Thyroid gland (tissue), 4 donors: Measurements from ENCODE around the gene MAPK8. TPM values are rescaled to one million over a fixed set of nuclear protein-coding genes. Genes with fewer than 3 reads are reported as not detected.
A peak's percentile ranks its signal among the peaks of the same experiment; 100 is the strongest.

Experiments
- DNase-seq, 2 donors: peaks; one replicate each; pipeline ENCODE4 v3.0.0-alpha.2; 2019
- H3K27ac ChIP-seq, 3 donors: fragments of 200-600 bp; sonication (generic); 1 replicate in 2 of 3; 2 replicates in 1 of 3; pipeline ENCODE4 v1.5.1; 2016 to 2019; ENCODE audit warnings: mild to moderate bottlenecking in 1 of 3, moderate library complexity in 1 of 3
- H3K27me3 ChIP-seq: fragments of 200-600 bp; sonication (generic); one replicate; pipeline ENCODE4 v1.5.1; 2019
- H3K36me3 ChIP-seq, 2 donors: fragments of 200-600 bp; sonication (generic); one replicate each; pipeline ENCODE4 v1.5.1; 2016 to 2019
- H3K4me1 ChIP-seq, 2 donors: fragments of 200-600 bp; sonication (generic); one replicate each; pipeline ENCODE4 v1.5.1; 2017 to 2019
- H3K4me3 ChIP-seq, 3 donors: fragments of 200-600 bp; sonication (generic); replicated peaks in 1 of 3; 1 replicate in 2 of 3; 2 replicates in 1 of 3; pipeline ENCODE4 v1.5.1; 2016; ENCODE audit warnings: mild to moderate bottlenecking in 1 of 3
- H3K9me3 ChIP-seq: fragments of 200-600 bp; sonication (generic); one replicate; pipeline ENCODE4 v1.5.1; 2017
- POLR2A ChIP-seq, 2 donors: fragments of 450-650 bp; IDR thresholded peaks; one replicate each; pipeline ENCODE4 v1.6.1; 2017; ENCODE audit warnings: antibody characterized with exemption in 2 of 2, mild to moderate bottlenecking in 2 of 2, moderate library complexity in 1 of 2
- WGBS, 2 donors: methylation state at CpG; one replicate each; pipeline ENCODE4 v1.1.5; 2017; 5-methylcytosine and 5-hydroxymethylcytosine counted together
- intact Hi-C: fragments of 100-400 bp; cut with DNase I; formaldehyde crosslinking; loops from one replicate; pipeline ENCODE4 v1.15.1; 2023
- total RNA-seq, 4 donors: library from RNA; depleted of rRNA; stranded (reverse); fragments of >200 nt; gene quantifications; one replicate each; pipeline ENCODE4 v1.2.3, GENCODE V29; 2016
- TF ChIP-seq, protein P1 (sequence below), 6 experiments: fragments of 200-600 bp in 3 of 6; fragments of 450-650 bp in 3 of 6; sonication (generic) in 3 of 6; IDR thresholded peaks; one replicate each; pipeline ENCODE4 v1.5.1; 2016 to 2019; ENCODE audit warnings: antibody characterized with exemption in 6 of 6, mild to moderate bottlenecking in 2 of 6, inconsistent platforms in 1 of 6, moderate library complexity in 1 of 6

The MAPK8 gene
- total RNA-seq, 4 donors from 2014 or later, result 76.2 to 165 (median 99.0) TPM

DNA sequence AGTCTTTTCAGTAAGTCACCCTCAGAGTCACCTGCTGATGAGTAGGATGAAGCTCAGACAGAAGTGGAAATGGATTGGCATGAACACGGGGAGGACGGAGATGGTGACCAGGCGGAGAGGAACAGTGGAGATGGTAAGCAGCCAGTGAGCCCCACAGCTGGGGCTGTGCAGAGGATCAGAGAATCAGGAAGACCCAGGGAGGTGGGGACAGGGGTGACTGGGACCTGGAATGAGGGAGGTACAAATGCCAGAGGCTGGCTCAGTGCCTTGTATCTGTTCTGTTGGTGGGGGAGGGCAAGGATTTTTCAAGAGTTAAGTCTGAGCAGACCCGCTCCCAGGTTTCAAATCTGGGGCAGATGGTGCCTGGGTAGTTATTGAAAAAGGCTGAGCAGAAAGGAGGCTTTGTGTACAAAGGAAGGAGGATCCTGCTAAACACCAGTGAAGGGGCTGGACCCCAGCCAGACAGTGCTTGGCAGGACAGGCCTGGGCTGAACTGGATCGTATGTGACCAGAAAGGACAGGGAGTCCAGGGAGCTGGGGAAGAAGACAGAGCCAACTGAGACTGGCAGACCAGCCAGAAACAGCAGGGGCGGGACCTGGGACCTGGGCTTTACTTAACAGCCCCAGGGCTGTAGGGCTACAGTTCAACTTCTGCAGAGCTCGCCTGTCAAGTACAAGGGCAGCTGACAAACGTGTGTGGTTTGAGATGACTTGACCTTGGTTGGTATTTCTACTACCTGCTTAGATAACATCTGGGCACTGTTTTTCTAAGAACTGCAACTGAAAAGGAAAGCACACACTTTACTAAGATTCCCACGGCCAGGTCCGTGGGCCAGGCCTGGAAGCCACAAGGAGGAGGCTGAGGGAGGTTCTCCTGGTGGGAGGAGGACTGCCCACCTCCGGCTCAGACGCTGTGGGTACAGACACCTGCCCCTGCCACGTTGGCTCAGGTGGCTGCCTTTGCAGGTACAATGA lies 18.8 kb upstream of the MAPK8 start:
- Histone ChIP-seq H3K9me3 (no peaks in the 10 kb centered on the region), H3K27ac (peak overlapping the region; percentile 77 to 92 (median 77)), H3K4me1 (peaks cover 14 to 30% of the 10 kb centered on the region in 2 donors), H3K36me3 (no peaks in the 10 kb centered on the region), H3K4me3 (no peak overlapping the region), H3K27me3 (no peaks in the 10 kb centered on the region)
- WGBS, 2 donors, result 44 to 47% methylated on average over 12 to 13 of the region's 13 CpGs
- TF ChIP-seq, protein P1, sequence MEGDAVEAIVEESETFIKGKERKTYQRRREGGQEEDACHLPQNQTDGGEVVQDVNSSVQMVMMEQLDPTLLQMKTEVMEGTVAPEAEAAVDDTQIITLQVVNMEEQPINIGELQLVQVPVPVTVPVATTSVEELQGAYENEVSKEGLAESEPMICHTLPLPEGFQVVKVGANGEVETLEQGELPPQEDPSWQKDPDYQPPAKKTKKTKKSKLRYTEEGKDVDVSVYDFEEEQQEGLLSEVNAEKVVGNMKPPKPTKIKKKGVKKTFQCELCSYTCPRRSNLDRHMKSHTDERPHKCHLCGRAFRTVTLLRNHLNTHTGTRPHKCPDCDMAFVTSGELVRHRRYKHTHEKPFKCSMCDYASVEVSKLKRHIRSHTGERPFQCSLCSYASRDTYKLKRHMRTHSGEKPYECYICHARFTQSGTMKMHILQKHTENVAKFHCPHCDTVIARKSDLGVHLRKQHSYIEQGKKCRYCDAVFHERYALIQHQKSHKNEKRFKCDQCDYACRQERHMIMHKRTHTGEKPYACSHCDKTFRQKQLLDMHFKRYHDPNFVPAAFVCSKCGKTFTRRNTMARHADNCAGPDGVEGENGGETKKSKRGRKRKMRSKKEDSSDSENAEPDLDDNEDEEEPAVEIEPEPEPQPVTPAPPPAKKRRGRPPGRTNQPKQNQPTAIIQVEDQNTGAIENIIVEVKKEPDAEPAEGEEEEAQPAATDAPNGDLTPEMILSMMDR (IDR thresholded peaks at IDR 0.05), result no peak
- no peak for TF ChIP-seq POLR2A (IDR thresholded peaks at IDR 0.05)
- peak; percentile 94 to 96 for DNase-seq
- intact Hi-C loops, result loop anchor here (10.0 kb wide), 1 partner anchor 73 kb away; no protein-coding TSS in a partner anchor

DNA sequence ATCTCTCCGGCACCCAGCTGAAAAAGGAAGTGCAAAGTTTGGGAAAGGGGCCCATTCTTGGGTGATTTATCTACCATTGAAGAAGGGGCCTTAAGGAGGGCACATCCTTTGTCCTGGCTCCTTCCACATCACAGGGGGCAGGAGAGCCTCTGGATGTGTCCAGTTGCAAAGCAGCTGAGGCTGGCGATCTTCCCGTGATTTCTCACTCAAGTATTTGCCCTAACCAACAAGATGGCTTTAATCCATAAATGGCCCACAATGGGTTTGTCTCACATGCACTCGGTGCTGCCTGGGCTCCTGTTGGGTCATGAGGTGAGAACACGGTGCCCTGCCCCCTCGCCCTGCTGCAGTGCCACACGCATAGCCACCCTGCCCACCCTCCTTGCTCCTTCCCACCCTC lies 17.8 kb upstream of the MAPK8 start:
- intact Hi-C loops, result loop anchor here (10.0 kb wide), 1 partner anchor 74 kb away; no protein-coding TSS in a partner anchor
- no peak for TF ChIP-seq POLR2A (IDR thresholded peaks at IDR 0.05)
- TF ChIP-seq, protein P1 (IDR thresholded peaks at IDR 0.05), result no peak
- 91 to 95% methylated on average over 7 of the region's 7 CpGs for WGBS, 2 donors
- Histone ChIP-seq H3K36me3 (no peaks in the 10 kb centered on the region), H3K27me3 (no peaks in the 10 kb centered on the region), H3K9me3 (no peaks in the 10 kb centered on the region), H3K27ac (peak overlapping the region; percentile 77 to 92 (median 77)), H3K4me3 (no peak overlapping the region), H3K4me1 (peaks cover 14 to 30% of the 10 kb centered on the region in 2 donors)
- DNase-seq, result no peak

DNA sequence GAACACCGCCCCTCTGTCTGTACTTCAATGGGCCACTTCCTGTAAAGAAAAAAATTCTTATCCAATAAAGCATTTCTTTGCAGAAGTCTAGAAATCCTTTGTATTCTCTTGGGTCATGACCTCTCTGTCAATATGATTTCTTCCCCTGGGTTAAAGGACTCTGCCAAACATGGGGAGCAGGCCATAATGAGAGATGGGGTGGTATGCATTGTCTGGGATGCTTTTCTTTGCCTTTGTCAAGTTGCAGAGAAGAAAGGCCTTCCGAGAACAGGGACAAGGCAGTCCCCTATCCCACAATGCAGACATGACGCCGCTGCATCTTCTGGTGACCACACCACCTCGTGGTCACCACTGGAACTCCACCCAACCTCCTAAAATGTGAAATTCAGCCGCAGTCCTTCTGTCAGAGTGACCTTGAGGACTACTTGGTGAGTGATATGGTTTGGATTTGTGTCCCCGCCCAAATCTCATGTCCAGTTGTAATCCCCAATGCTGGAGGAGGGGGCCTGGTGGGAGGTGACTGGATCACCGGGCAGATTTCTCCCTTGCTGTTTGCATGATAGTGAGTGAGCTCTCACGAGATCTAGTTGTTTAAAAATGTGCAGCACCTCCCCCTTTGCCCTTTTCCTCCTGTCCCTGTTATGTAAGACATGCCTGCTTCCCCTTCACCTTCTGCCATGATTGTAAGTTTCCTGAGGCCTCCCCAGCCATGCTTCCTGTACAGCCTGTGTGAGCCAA lies 16.8 kb upstream of the MAPK8 start:
- intact Hi-C loops, result loop anchor here (10.0 kb wide), 1 partner anchor 75 kb away; no protein-coding TSS in a partner anchor
- H3K36me3 ChIP-seq, result no peaks in the 10 kb centered on the region
- DNase-seq, result peak; percentile 71 to 78
- H3K4me3 ChIP-seq, result no peak overlapping the region
- H3K9me3 ChIP-seq, result no peaks in the 10 kb centered on the region
- TF ChIP-seq, protein P1 (IDR thresholded peaks at IDR 0.05), result peak; percentile 55 to 91 (median 80)
- TF ChIP-seq POLR2A (IDR thresholded peaks at IDR 0.05), result no peak
- H3K27me3 ChIP-seq, result no peaks in the 10 kb centered on the region
- H3K4me1 ChIP-seq, result peaks cover 14 to 30% of the 10 kb centered on the region in 2 donors
- WGBS, 2 donors, result 23 to 34% methylated on average over 5 to 9 of the region's 9 CpGs
- peak overlapping the region in 2 of 3 donors; percentile 24 to 42 for H3K27ac ChIP-seq

DNA sequence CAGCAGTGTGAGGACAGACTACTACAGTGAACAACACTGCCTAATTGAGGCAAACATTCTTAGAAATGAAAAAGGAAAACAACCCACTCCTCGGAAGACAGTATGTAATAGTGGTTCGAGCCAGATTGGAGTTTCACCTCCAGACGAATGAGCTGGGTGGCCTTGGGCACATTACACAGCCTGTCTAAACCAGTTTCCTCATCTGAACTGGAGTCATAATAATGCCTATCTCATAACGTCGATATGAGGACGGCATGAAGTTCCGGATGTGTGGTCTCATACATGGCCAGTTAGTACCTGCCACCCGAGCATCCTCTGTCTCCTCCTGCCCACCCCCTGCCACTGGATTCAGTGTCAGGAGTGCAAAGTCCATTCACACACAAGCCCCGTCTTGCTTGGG lies 16.2 kb upstream of the MAPK8 start:
- Histone ChIP-seq H3K27ac (peak overlapping the region in 2 of 3 donors; percentile 24 to 42), H3K36me3 (no peaks in the 10 kb centered on the region), H3K9me3 (no peaks in the 10 kb centered on the region), H3K27me3 (no peaks in the 10 kb centered on the region), H3K4me3 (no peak overlapping the region), H3K4me1 (peaks cover 14 to 30% of the 10 kb centered on the region in 2 donors)
- TF ChIP-seq POLR2A (IDR thresholded peaks at IDR 0.05), result no peak
- TF ChIP-seq, protein P1 (IDR thresholded peaks at IDR 0.05), result no peak
- intact Hi-C loops, result no loop called here
- DNase-seq, result no peak
- WGBS, 2 donors, result 94 to 96% methylated on average over 9 of the region's 9 CpGs
